Loucy (cell line): ENCODE measurements around the gene DMPK.

Experiments used
- H2AFZ ChIP-seq: fragments of 200-600 bp; sonication (generic); 2 replicates; pipeline ENCODE4 v1.6.0; 2016; ENCODE audit warnings: antibody characterized with exemption, mild to moderate bottlenecking, low read length, moderate library complexity
- H3F3A ChIP-seq: fragments of 200-600 bp; 2 replicates; pipeline ENCODE4 v1.6.0; 2016; ENCODE audit warnings: antibody characterized with exemption, low read depth, mild to moderate bottlenecking
- H3K27me3 ChIP-seq: fragments of 200-600 bp; sonication (generic); 2 replicates; pipeline ENCODE4 v1.6.1; 2014; ENCODE audit warnings: low read length, mild to moderate bottlenecking; ENCODE audit not compliant: insufficient read depth, poor library complexity, severe bottlenecking
- H3K36me3 ChIP-seq: fragments of 200-600 bp; sonication (generic); 2 replicates; pipeline ENCODE4 v1.6.1; 2016; ENCODE audit warnings: low read length; ENCODE audit not compliant: insufficient read depth
- H3K4me1 ChIP-seq: fragments of 200-600 bp; sonication (generic); 2 replicates; pipeline ENCODE4 v1.5.1; 2014; ENCODE audit warnings: low read length, mild to moderate bottlenecking; ENCODE audit not compliant: insufficient read depth, poor library complexity, severe bottlenecking
- H3K4me2 ChIP-seq: fragments of 200-600 bp; sonication (generic); 2 replicates; pipeline ENCODE4 v1.6.0; 2014; ENCODE audit warnings: antibody characterized with exemption, low read length, low read depth, mild to moderate bottlenecking; ENCODE audit not compliant: poor library complexity, severe bottlenecking
- H3K4me3 ChIP-seq: fragments of 200-600 bp; sonication (generic); 2 replicates; pipeline ENCODE4 v1.5.1; 2014; ENCODE audit warnings: low read length, mild to moderate bottlenecking, mixed read lengths; ENCODE audit not compliant: poor library complexity, severe bottlenecking
- H3K79me2 ChIP-seq: fragments of 200-600 bp; sonication (generic); 2 replicates; pipeline ENCODE4 v1.6.1; 2014; ENCODE audit warnings: low read length; ENCODE audit not compliant: insufficient read depth
- H3K9ac ChIP-seq: fragments of 200-600 bp; sonication (generic); 2 replicates; pipeline ENCODE4 v1.6.0; 2014; ENCODE audit warnings: mild to moderate bottlenecking, low read depth, low read length, moderate library complexity; ENCODE audit not compliant: poor library complexity, severe bottlenecking
- H3K9me2 ChIP-seq: fragments of 200-600 bp; sonication (generic); replicated peaks from 2 replicates; pipeline ENCODE4 v1.6.1; 2016; ENCODE audit warnings: low read depth, low read length, mixed read lengths
- H3K9me3 ChIP-seq: fragments of 200-600 bp; sonication (generic); 2 replicates; pipeline ENCODE4 v1.6.1; 2014; ENCODE audit warnings: mild to moderate bottlenecking, antibody characterized with exemption, low read length, low read depth; ENCODE audit not compliant: insufficient read depth
- H4K20me1 ChIP-seq: fragments of 200-600 bp; sonication (generic); 2 replicates; pipeline ENCODE4 v1.6.0; 2014; ENCODE audit warnings: antibody characterized with exemption, low read length, mild to moderate bottlenecking; ENCODE audit not compliant: insufficient read depth, poor library complexity, severe bottlenecking
- CTCF ChIP-seq: fragments of 200-600 bp; sonication (generic); conservative IDR thresholded peaks from 2 replicates; pipeline ENCODE4 v1.5.1; 2014; ENCODE audit warnings: mild to moderate bottlenecking, antibody characterized with exemption, low read length
- EZH2phosphoT487 ChIP-seq: fragments of 200-600 bp; IDR thresholded peaks from 2 replicates; pipeline ENCODE4 v1.6.1; 2018; ENCODE audit warnings: antibody characterized with exemption, mild to moderate bottlenecking, moderate library complexity, borderline replicate concordance

DMPK gene

DNA sequence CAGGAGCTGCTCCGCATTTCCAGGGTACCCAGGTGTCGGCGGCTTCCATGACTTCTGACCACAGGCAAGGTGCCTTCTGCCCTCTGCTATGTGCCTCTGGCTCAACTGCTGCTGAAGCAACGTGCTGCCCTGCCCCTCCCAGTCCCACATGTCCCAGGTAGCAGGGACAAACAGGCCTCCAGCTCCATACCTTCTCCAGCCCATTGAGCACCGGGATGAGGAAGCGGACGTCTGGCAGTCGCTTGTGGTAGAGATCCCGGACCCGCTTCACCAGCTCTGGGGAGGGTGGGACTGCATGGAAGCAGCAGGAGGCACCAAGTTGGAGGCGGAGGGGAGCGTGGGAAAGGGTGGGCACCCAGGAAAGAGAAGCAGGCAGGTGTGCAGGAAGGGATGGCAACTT, 40.9 kb upstream of the DMPK start:
- Histone ChIP-seq H2AFZ (no peak overlapping the region), H3K27me3 (no peaks in the 10 kb centered on the region), H3K4me1 (no peaks in the 10 kb centered on the region), H3K9me3 (no peaks in the 10 kb centered on the region), H4K20me1 (peaks cover 2% of the 10 kb centered on the region), H3K79me2 (no peaks in the 10 kb centered on the region), H3K4me3 (no peak overlapping the region), H3K9ac (no peak overlapping the region), H3K36me3 (peaks cover 58% of the 10 kb centered on the region; the same call in 1 of the 2 replicates), H3K9me2 (no peaks in the 10 kb centered on the region), H3F3A (no peaks in the 10 kb centered on the region), H3K4me2 (no peak overlapping the region)
- TF ChIP-seq EZH2phosphoT487 (no peak), CTCF (no peak)

DNA sequence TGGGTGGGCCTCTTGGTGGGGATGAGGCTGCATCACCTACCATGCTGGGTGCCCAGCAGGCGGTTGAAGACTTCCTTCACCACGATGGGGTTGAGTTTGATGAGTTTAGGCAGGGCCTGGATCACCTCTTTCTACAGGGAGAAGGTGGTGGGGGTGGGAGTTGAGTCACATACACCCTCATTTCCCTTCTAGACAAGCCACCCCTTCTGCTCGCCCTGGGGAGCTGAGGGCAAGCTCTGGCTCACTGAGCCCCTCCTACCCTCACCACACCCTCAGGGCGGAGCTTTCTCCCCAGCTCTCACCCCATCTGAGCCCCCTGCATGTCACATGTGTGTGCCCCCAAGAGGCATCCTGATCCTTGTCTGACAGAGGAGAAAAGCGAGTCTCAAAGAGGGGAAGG, 40.4 kb upstream of the DMPK start:
- Histone ChIP-seq H3K9ac (no peak overlapping the region), H3F3A (no peaks in the 10 kb centered on the region), H3K4me3 (no peak overlapping the region), H3K36me3 (peaks cover 54% of the 10 kb centered on the region; the same call in 1 of the 2 replicates), H3K9me2 (no peaks in the 10 kb centered on the region), H3K79me2 (no peaks in the 10 kb centered on the region), H3K4me2 (no peak overlapping the region), H3K27me3 (no peaks in the 10 kb centered on the region), H3K4me1 (no peaks in the 10 kb centered on the region), H4K20me1 (peaks cover 2% of the 10 kb centered on the region), H2AFZ (no peak overlapping the region), H3K9me3 (no peaks in the 10 kb centered on the region)
- TF ChIP-seq CTCF (no peak), EZH2phosphoT487 (no peak)

DNA sequence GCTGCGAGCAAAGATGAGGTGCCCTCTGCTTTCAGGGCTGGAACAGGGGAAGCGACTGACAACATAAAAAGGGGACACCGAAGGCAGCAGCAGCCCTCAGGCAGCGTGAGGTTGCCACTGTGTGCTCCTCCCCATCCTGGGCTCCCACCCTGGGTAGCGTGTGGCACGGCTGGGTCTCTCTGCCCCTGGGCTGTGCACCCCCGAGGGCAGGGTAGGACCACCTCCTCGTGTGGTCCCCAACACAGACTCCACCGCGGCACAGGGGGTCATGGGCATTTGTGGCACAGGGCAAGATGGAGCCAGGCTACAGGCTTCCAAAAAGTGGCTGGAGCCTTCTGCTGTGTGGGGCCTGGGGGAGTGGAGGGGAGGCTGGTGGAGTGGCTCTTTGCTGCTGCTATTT, 39.3 kb upstream of the DMPK start:
- no peaks in the 10 kb centered on the region for H3F3A ChIP-seq
- peaks cover 42% of the 10 kb centered on the region; the same call in 1 of the 2 replicates for H3K36me3 ChIP-seq
- H3K4me3 ChIP-seq: no peak overlapping the region
- no peaks in the 10 kb centered on the region for H3K9me3 ChIP-seq
- no peak for TF ChIP-seq CTCF
- TF ChIP-seq EZH2phosphoT487: no peak
- no peaks in the 10 kb centered on the region for H3K4me1 ChIP-seq
- H3K4me2 ChIP-seq: no peak overlapping the region
- H3K79me2 ChIP-seq: no peaks in the 10 kb centered on the region
- H3K9me2 ChIP-seq: no peaks in the 10 kb centered on the region
- H4K20me1 ChIP-seq: peaks cover 2% of the 10 kb centered on the region
- no peak overlapping the region for H2AFZ ChIP-seq
- no peak overlapping the region for H3K9ac ChIP-seq
- H3K27me3 ChIP-seq: no peaks in the 10 kb centered on the region
